ENCODE results near the gene SSBP4. TPM values are rescaled to one million over a fixed set of nuclear protein-coding genes. Genes with fewer than 3 reads are reported as not detected.

Gene SSBP4
- total and polyA plus RNA-seq, 9 of the 15 experiments (the other 6 are each of a cell fraction or from before 2014, with no cell fraction given), result 1.1 to 189 (median 39.0) TPM

DNA sequence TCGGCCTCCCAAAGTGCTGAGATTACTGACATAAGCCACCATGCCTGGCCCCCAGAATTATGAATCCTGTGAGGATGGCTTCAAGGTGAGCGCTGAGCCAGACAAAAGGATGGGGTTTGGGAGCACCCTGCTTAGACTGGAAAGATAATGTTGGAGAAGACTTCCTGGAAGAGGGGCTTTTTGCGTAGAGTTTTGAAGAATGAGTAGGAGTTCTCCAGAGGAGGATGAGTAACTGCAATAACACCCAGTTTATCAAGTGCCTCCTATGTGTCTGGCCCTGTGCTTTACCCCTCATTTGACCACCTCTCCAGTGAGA is 33.9 kb upstream of the SSBP4 start:
- Histone ChIP-seq H4K20me1 (replicated peaks; ENCODE audit: control insufficient read depth, insufficient read depth, low read length) (peaks cover 19% of the 10 kb centered on the region), H2AFZ (ENCODE audit: low read depth, low read length) (peak overlapping the region; percentile 78), H3K36me3 (ENCODE audit: control insufficient read depth, insufficient read depth, low read length) (peaks cover 32% of the 10 kb centered on the region; the same call in 2 of the 3 replicates), H3K79me2 (ENCODE audit: control insufficient read depth, insufficient read depth, low read length) (peaks cover 32% of the 10 kb centered on the region), H3K9me1 (ENCODE audit: control insufficient read depth, insufficient read depth, low read length) (no peaks in the 10 kb centered on the region), H3K9me3 (replicated peaks; ENCODE audit: control insufficient read depth, insufficient read depth, low read depth, low read length) (no peaks in the 10 kb centered on the region), H3K27ac (ENCODE audit: extremely low read depth, low read depth, low read length) (peak overlapping the region; percentile 84), H3K27me3 (ENCODE audit: control insufficient read depth in 2 of 2, insufficient read depth in 2 of 2, low read length in 2 of 2) (no peaks in the 10 kb centered on the region), H3K9ac (ENCODE audit: insufficient read depth in 1 of 2, low read depth in 2 of 2, low read length in 2 of 2) (peak overlapping the region; percentile 90 to 94; a peak in 3 of 4 replicates), H3K4me3 (no peak overlapping the region), H3K4me1 (replicated peaks in 1 of 2; ENCODE audit: control insufficient read depth in 2 of 2, insufficient read depth in 2 of 2, low read length in 2 of 2) (peaks cover 28 to 50% of the 10 kb centered on the region in 2 experiments), H3K4me2 (ENCODE audit: insufficient read depth, low read length) (peak overlapping the region; percentile 67)
- POLR2A ChIA-PET, result interaction anchor here (0.6 to 8.1 kb wide), 35 partner anchors 10 to 287 kb away, joined by 3 to 244 read pairs (median 6); partner anchors contain the start of genes IQCN, JUND, LRRC25 and LSM4
- BruUV-seq (replicated peaks), result TSS peak; percentile 51
- FAIRE-seq (no peak), DNase-seq (ENCODE audit: extremely low read depth in 1 of 4, low spot score in 3 of 4) (no peak), ATAC-seq (no peak)
- in situ Hi-C loops (cut with MboI), result no loop called here
- CTCF ChIA-PET (ENCODE audit: low intra/inter-chr PET ratio), result no interaction called here
- WGBS (ENCODE audit: insufficient coverage, low coverage, missing lambda C conversion rate), result 28% methylated on average over 3 of the region's 3 CpGs
- intact Hi-C loops (cut with micrococcal nuclease), result loop anchor here (5.0 kb wide), 1 partner anchor 38 kb away; no protein-coding TSS in a partner anchor
- TF ChIP-seq RB1 (IDR thresholded peaks at IDR 0.05; ENCODE audit: low read depth) (no peak), SPI1 (IDR thresholded peaks at IDR 0.05; ENCODE audit: borderline replicate concordance, low read depth, low read length) (no peak), XRCC4 (IDR thresholded peaks at IDR 0.05; ENCODE audit: extremely low read depth, insufficient read depth, insufficient read length) (no peak), BDP1 (IDR thresholded peaks at IDR 0.05; ENCODE audit: insufficient read depth, insufficient read length) (no peak), TCF7 (IDR thresholded peaks at IDR 0.05; ENCODE audit: borderline replicate concordance) (no peak), ZNF79 (CRISPR knock-in tag; IDR thresholded peaks at IDR 0.05; ENCODE audit: low read depth) (no peak), E4F1 (CRISPR knock-in tag; IDR thresholded peaks at IDR 0.05; ENCODE audit: borderline replicate concordance) (no peak), ID3 (CRISPR knock-in tag; IDR thresholded peaks at IDR 0.05) (no peak), ID3 (tag; IDR thresholded peaks at IDR 0.05) (0 out of 2 replicates have a peak, but pooled peaks have one; percentile 17), ZNF408 (CRISPR knock-in tag; IDR thresholded peaks at IDR 0.05; ENCODE audit: low read depth) (no peak), POLR3A (IDR thresholded peaks at IDR 0.05; ENCODE audit: borderline replicate concordance, extremely low read depth, insufficient read depth, insufficient read length) (no peak), TAF1 (IDR thresholded peaks at IDR 0.05; ENCODE audit: control insufficient read depth, extremely low read depth, insufficient read depth, low read length, severe bottlenecking) (no peak), XRCC3 (IDR thresholded peaks at IDR 0.05) (no peak), PHTF2 (CRISPR knock-in tag; IDR thresholded peaks at IDR 0.05) (no peak), ETV1 (tag; conservative IDR thresholded peaks at IDR 0.05; ENCODE audit: low read depth) (0 out of 2 replicates have a peak, but pooled peaks have one; percentile 20), HOXB6 (CRISPR knock-in tag; IDR thresholded peaks at IDR 0.05; ENCODE audit: borderline replicate concordance) (no peak), CREM (IDR thresholded peaks at IDR 0.05; ENCODE audit: low read depth) (0 out of 2 replicates have a peak, but pooled peaks have one; percentile 2), ZFP36 (IDR thresholded peaks at IDR 0.05; ENCODE audit: low read depth, low read length, partially characterized antibody) (peak; percentile 45), ZNF3 (CRISPR knock-in tag; IDR thresholded peaks at IDR 0.05) (no peak)
- TF ChIP-seq, protein P1, sequence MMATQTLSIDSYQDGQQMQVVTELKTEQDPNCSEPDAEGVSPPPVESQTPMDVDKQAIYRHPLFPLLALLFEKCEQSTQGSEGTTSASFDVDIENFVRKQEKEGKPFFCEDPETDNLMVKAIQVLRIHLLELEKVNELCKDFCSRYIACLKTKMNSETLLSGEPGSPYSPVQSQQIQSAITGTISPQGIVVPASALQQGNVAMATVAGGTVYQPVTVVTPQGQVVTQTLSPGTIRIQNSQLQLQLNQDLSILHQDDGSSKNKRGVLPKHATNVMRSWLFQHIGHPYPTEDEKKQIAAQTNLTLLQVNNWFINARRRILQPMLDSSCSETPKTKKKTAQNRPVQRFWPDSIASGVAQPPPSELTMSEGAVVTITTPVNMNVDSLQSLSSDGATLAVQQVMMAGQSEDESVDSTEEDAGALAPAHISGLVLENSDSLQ (IDR thresholded peaks at IDR 0.05), result no peak

Data from K562 (cell line).